OCI-LY7 (cell line): ENCODE results near the gene GNB2. TPM values are rescaled to one million over a fixed set of nuclear protein-coding genes. Genes with fewer than 3 reads are reported as not detected.

Experiments used
- BruUV-seq: library from RNA; stranded (reverse); fragments of 400-500 nt; replicated peaks from 2 replicates; lab custom pipeline; 2021; lab: Mats Ljungman, UMichigan
- CTCF ChIA-PET: fragments of 300-600 bp; sonication (Branson Sonifier 250); formaldehyde crosslinking; loops from one replicate; lab custom pipeline; 2022; ENCODE audit warnings: antibody characterized with exemption; ENCODE audit not compliant: unreplicated experiment; lab: Charles Lee
- POLR2A ChIA-PET: fragments of 300-600 bp; sonication (Branson Sonifier 250); formaldehyde crosslinking; loops from one replicate; lab custom pipeline; 2022; ENCODE audit warnings: antibody characterized with exemption; lab: Charles Lee
- DNase-seq: peaks from one replicate; pipeline ENCODE4 v3.0.0-alpha.2; 2015; ENCODE audit warnings: low spot score
- H2AFZ ChIP-seq: fragments of 200-600 bp; sonication (generic), shearing (Covaris generic); 2 replicates; pipeline ENCODE4 v1.6.1; 2014; ENCODE audit warnings: mild to moderate bottlenecking, antibody characterized with exemption, low read length, moderate library complexity
- H3K27ac ChIP-seq: fragments of 200-600 bp; sonication (generic); 2 replicates; pipeline ENCODE4 v1.5.1; 2014; ENCODE audit warnings: mixed run types, low read depth, mild to moderate bottlenecking, moderate library complexity, low read length, inconsistent platforms; ENCODE audit not compliant: poor library complexity, severe bottlenecking
- H3K36me3 ChIP-seq: fragments of 200-600 bp; sonication (generic); 2 replicates; pipeline ENCODE4 v1.6.1; 2014; ENCODE audit warnings: mild to moderate bottlenecking, antibody characterized with exemption, low read length, moderate library complexity, mixed read lengths; ENCODE audit not compliant: insufficient read depth
- H3K4me1 ChIP-seq: fragments of 200-600 bp; sonication (generic); 2 replicates; pipeline ENCODE4 v1.5.1; 2014; ENCODE audit warnings: mild to moderate bottlenecking, low read length; ENCODE audit not compliant: insufficient read depth, poor library complexity, severe bottlenecking
- H3K4me2 ChIP-seq: fragments of 200-600 bp; sonication (generic); 2 replicates; pipeline ENCODE4 v1.6.1; 2014; ENCODE audit warnings: mild to moderate bottlenecking, low read length
- H3K4me3 ChIP-seq: fragments of 200-600 bp; sonication (generic); 2 replicates; pipeline ENCODE4 v1.5.1; 2014; ENCODE audit warnings: mild to moderate bottlenecking, low read depth, low read length; ENCODE audit not compliant: poor library complexity, severe bottlenecking
- H3K79me2 ChIP-seq: fragments of 200-600 bp; sonication (generic); 2 replicates; pipeline ENCODE4 v1.6.1; 2016; ENCODE audit warnings: low read depth, mild to moderate bottlenecking, low read length, moderate library complexity, mixed read lengths; ENCODE audit not compliant: insufficient read depth
- H3K9me2 ChIP-seq: fragments of 200-600 bp; sonication (generic); 2 replicates; pipeline ENCODE4 v1.6.1; 2016; ENCODE audit warnings: mild to moderate bottlenecking, low read length, mixed read lengths; ENCODE audit not compliant: insufficient read depth
- H3K9me3 ChIP-seq: fragments of 200-600 bp; sonication (generic); 2 replicates; pipeline ENCODE4 v1.6.1; 2014; ENCODE audit warnings: mild to moderate bottlenecking, mixed run types, low read length, mixed read lengths
- H4K20me1 ChIP-seq: fragments of 200-600 bp; sonication (generic); 2 replicates; pipeline ENCODE4 v1.6.1; 2014; ENCODE audit warnings: mild to moderate bottlenecking, antibody characterized with exemption, low read length, moderate library complexity, mixed read lengths; ENCODE audit not compliant: insufficient read depth
- EZH2phosphoT487 ChIP-seq: fragments of 200-600 bp; sonication (generic); IDR thresholded peaks from 2 replicates; pipeline ENCODE4 v1.6.1; 2018; ENCODE audit warnings: low read depth, borderline replicate concordance, mild to moderate bottlenecking, mixed run types, antibody characterized with exemption, low read length, moderate library complexity, mixed read lengths
- intact Hi-C: fragments of 100-400 bp; cut with micrococcal nuclease; formaldehyde crosslinking; loops from one replicate; pipeline ENCODE4 v1.10.0; 2022; ENCODE audit not compliant: unreplicated experiment
- total RNA-seq, 2 experiments: library from RNA; depleted of rRNA in 1 of 2; stranded (reverse); fragments of >200 nt in 1 of 2; shearing (Covaris generic) in 1 of 2; gene quantifications; 2 replicates each; pipeline ENCODE4 v1.2.3, GENCODE V29; 2014 to 2022
- TF ChIP-seq, protein P1 (sequence below): fragments of 200-600 bp; sonication (generic); conservative IDR thresholded peaks from 2 replicates; pipeline ENCODE4 v1.5.1; 2014; ENCODE audit warnings: mild to moderate bottlenecking, antibody characterized with exemption, low read length, moderate library complexity, mixed read lengths

GNB2 gene
- total RNA-seq, 2 experiments from 2014 or later: 80.4 to 174 TPM

DNA sequence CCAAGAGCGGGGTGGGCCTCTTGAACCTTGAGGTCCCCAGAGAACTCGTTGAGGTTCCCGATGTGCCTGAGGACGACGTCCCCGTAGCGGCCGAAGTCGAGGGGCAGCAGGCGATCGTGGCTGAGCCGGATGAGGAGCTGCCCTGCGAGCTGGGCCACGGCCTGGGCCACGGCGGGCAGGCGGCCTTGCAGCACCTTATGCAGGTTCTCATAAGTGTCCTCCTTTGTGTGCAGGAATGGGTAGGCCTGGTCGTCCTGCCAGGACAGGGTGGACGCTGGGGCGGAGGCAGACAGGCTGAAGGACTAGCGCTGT is 46.3 kb upstream of the GNB2 start:
- BruUV-seq: no TSS peak

DNA sequence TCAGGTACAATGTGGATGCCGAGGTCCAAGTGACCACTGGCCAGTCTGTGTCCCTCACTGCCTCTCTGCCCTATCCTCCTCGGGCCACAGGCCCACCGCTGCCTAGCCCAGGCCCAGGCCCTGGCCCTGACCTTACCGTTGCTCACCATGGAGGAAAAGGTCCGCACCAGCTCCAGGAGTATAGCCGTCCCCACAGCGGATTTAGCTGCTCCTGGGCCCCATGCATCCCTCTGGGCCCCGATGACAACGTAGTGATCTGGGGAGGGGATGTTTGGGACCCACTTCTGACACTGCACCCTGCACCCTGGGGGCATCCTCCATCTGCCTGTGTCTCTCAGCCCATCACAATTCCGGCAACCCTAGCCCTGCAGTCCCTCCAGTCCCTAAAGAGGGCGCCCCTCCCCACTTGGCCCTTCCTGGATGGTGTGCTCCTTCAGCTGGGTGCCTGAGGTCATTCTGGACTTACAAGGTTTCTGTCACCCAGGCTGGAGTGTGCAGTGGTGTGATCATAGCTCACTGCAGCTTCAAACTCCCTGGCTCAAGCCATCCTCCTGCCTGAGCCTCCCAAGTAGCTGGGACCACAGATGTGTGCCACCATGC is 44.3 kb upstream of the GNB2 start:
- Histone ChIP-seq H3K9me2 (no peaks in the 10 kb centered on the region), H3K9me3 (no peaks in the 10 kb centered on the region), H3K4me1 (peaks cover 19% of the 10 kb centered on the region), H3K79me2 (no peaks in the 10 kb centered on the region), H2AFZ (no peak overlapping the region), H3K4me2 (no peak overlapping the region), H3K36me3 (no peaks in the 10 kb centered on the region), H3K27ac (no peak overlapping the region), H3K4me3 (no peak overlapping the region), H4K20me1 (no peaks in the 10 kb centered on the region)
- ChIA-PET POLR2A (interaction anchor here (0.5 to 1.8 kb wide), 3 partner anchors 11 to 187 kb away, joined by 3 to 5 read pairs (median 3); no protein-coding TSS in a partner anchor), CTCF (no interaction called here)
- no peak for TF ChIP-seq EZH2phosphoT487
- TF ChIP-seq, protein P1, sequence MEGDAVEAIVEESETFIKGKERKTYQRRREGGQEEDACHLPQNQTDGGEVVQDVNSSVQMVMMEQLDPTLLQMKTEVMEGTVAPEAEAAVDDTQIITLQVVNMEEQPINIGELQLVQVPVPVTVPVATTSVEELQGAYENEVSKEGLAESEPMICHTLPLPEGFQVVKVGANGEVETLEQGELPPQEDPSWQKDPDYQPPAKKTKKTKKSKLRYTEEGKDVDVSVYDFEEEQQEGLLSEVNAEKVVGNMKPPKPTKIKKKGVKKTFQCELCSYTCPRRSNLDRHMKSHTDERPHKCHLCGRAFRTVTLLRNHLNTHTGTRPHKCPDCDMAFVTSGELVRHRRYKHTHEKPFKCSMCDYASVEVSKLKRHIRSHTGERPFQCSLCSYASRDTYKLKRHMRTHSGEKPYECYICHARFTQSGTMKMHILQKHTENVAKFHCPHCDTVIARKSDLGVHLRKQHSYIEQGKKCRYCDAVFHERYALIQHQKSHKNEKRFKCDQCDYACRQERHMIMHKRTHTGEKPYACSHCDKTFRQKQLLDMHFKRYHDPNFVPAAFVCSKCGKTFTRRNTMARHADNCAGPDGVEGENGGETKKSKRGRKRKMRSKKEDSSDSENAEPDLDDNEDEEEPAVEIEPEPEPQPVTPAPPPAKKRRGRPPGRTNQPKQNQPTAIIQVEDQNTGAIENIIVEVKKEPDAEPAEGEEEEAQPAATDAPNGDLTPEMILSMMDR: peak; percentile 78
- DNase-seq: peak; percentile 65
- BruUV-seq: no TSS peak
- intact Hi-C loops: no loop called here

More for the DNA sequence above, 46.3 kb upstream of the GNB2 start:
- TF ChIP-seq, protein P1: no peak
- no peak for TF ChIP-seq EZH2phosphoT487
- CTCF ChIA-PET: no interaction called here
- Histone ChIP-seq H3K4me2 (peak overlapping the region; percentile 94), H3K27ac (no peak overlapping the region), H4K20me1 (no peaks in the 10 kb centered on the region), H3K9me3 (no peaks in the 10 kb centered on the region), H3K4me3 (peak overlapping the region; percentile 62), H3K36me3 (no peaks in the 10 kb centered on the region), H3K79me2 (no peaks in the 10 kb centered on the region), H2AFZ (no peak overlapping the region), H3K9me2 (no peaks in the 10 kb centered on the region), H3K4me1 (peaks cover 12% of the 10 kb centered on the region)
- POLR2A ChIA-PET: interaction anchor here (0.6 to 2.2 kb wide), 2 partner anchors 15 to 24 kb away, joined by 3 to 12 read pairs; partner anchors contain the start of gene MOSPD3
- no peak for DNase-seq
- intact Hi-C loops: loop anchor here (2.0 kb wide), 1 partner anchor 14 kb away; the partner anchor contains the start of gene MOSPD3

DNA sequence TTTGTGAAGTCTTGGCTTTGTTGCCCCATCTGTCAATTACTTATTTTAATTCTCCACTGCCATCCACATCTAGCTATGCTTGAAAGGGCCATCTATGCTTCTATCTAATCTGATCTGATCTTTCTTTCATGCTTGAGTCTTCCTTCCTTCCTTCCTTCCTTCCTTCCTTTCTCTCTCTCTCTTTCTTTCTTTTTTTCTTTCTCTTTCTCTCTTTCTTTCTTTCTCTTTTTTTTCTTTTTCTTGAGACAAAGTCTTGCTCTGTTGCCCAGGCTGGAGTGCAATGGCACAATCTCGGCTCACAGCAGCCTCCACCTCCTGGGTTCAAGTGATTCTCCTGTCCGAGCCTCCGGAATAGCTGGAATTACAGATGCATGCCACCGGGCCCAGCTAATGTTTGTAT is 43.5 kb upstream of the GNB2 start:
- no peak overlapping the region for H3K27ac ChIP-seq
- no peak overlapping the region for H3K4me3 ChIP-seq
- CTCF ChIA-PET: no interaction called here
- no peaks in the 10 kb centered on the region for H4K20me1 ChIP-seq
- no peaks in the 10 kb centered on the region for H3K36me3 ChIP-seq
- no peak overlapping the region for H2AFZ ChIP-seq
- BruUV-seq: no TSS peak
- no peaks in the 10 kb centered on the region for H3K9me2 ChIP-seq
- peaks cover 19% of the 10 kb centered on the region for H3K4me1 ChIP-seq
- H3K4me2 ChIP-seq: no peak overlapping the region
- intact Hi-C loops: no loop called here
- no peak for DNase-seq
- POLR2A ChIA-PET: interaction anchor here (0.7 to 1.8 kb wide), 3 partner anchors 12 to 167 kb away, joined by 3 to 5 read pairs (median 3); no protein-coding TSS in a partner anchor
- no peaks in the 10 kb centered on the region for H3K79me2 ChIP-seq
- TF ChIP-seq, protein P1: no peak
- no peak for TF ChIP-seq EZH2phosphoT487
- H3K9me3 ChIP-seq: no peaks in the 10 kb centered on the region
